Glutamatergic neuron (in vitro differentiated cells): ENCODE measurements around the gene SHROOM3. TPM values are rescaled to one million over a fixed set of nuclear protein-coding genes. Genes with fewer than 3 reads are reported as not detected.
"Not testable (repeated sequence)": the region's sequence is repeated elsewhere in the genome, so short reads cannot be mapped to it uniquely, and the experiment has no call there.

Experiments used
- DNase-seq: peaks from one replicate; pipeline ENCODE4 v3.0.0; 2022
- H3K27ac Mint-ChIP-seq: one replicate; pipeline ENCODE4 v1.8.0; 2020; ENCODE audit warnings: mild to moderate bottlenecking, mixed read lengths, inconsistent platforms; ENCODE audit not compliant: unreplicated experiment
- H3K27me3 Mint-ChIP-seq: one replicate; pipeline ENCODE4 v1.8.0; 2020; ENCODE audit warnings: mild to moderate bottlenecking, moderate library complexity, mixed read lengths, inconsistent platforms; ENCODE audit not compliant: unreplicated experiment
- H3K36me3 Mint-ChIP-seq: one replicate; pipeline ENCODE4 v1.8.0; 2020; ENCODE audit warnings: mild to moderate bottlenecking, mixed read lengths, inconsistent platforms; ENCODE audit not compliant: unreplicated experiment
- H3K4me1 Mint-ChIP-seq: one replicate; pipeline ENCODE4 v1.8.0; 2020; ENCODE audit warnings: mild to moderate bottlenecking, low read depth, mixed read lengths, inconsistent platforms; ENCODE audit not compliant: unreplicated experiment
- H3K4me3 Mint-ChIP-seq: one replicate; pipeline ENCODE4 v1.8.0; 2020; ENCODE audit warnings: mild to moderate bottlenecking, mixed read lengths, inconsistent platforms; ENCODE audit not compliant: unreplicated experiment
- H3K9me3 Mint-ChIP-seq: one replicate; pipeline ENCODE4 v1.8.0; 2020; ENCODE audit warnings: mild to moderate bottlenecking, moderate library complexity, mixed read lengths, inconsistent platforms; ENCODE audit not compliant: unreplicated experiment
- CTCF ChIP-seq: fragments of 200-600 bp; sonication (generic); IDR thresholded peaks from one replicate; pipeline ENCODE4 v1.5.0; 2021; ENCODE audit not compliant: partially characterized antibody, unreplicated experiment
- total RNA-seq: library from RNA; stranded (reverse); fragmentation: NEBNext Ultra II Directional; extraction: Animal tissue kit (Norgen Biotek cat#: 25700); gene quantifications from one replicate; pipeline ENCODE4 v1.2.1, GENCODE V29; 2021; ENCODE audit not compliant: unreplicated experiment

The SHROOM3 gene
- total RNA-seq, 1 donor from 2014 or later = 1.9 TPM

- no peak for TF ChIP-seq CTCF
- no peak for DNase-seq
- Mint-ChIP-seq H3K36me3 (peaks cover 11% of the 10 kb centered on the region), H3K27ac (no peak within 1 kb of the TSS), H3K4me3 (no peak within 1 kb of the TSS), H3K9me3 (peaks cover 1% of the 10 kb centered on the region), H3K27me3 (no peaks in the 10 kb centered on the region), H3K4me1 (peaks cover 4% of the 10 kb centered on the region)
Observed at GRCh38 chr4:76420762-76421581, 14.1 kb upstream of the SHROOM3 start, which contains the start of gene CCDC158. CCDC158 (minus strand) TSS chr4:76421141; CDS start chr4:76403207, 17,934 bp downstream.

- not testable (repeated sequence) for H3K4me1 Mint-ChIP-seq, H3K4me3 Mint-ChIP-seq, H3K36me3 Mint-ChIP-seq, H3K27ac Mint-ChIP-seq, H3K9me3 Mint-ChIP-seq, DNase-seq, H3K27me3 Mint-ChIP-seq
Observed at GRCh38 chr4:76423159-76423558, 11.9 kb upstream of the SHROOM3 start.

GRCh38 chr4:76426272-76426671 lies 8.8 kb upstream of the SHROOM3 start:
- peaks cover 4% of the 10 kb centered on the region for H3K4me1 Mint-ChIP-seq
- no peaks in the 10 kb centered on the region for H3K27me3 Mint-ChIP-seq
- no peaks in the 10 kb centered on the region for H3K36me3 Mint-ChIP-seq
- H3K27ac Mint-ChIP-seq = no peak overlapping the region
- no peak overlapping the region for H3K4me3 Mint-ChIP-seq
- DNase-seq = no peak
- H3K9me3 Mint-ChIP-seq = no peaks in the 10 kb centered on the region
- TF ChIP-seq CTCF = no peak

- H3K4me1 Mint-ChIP-seq = peaks cover 2% of the 10 kb centered on the region
Observed at GRCh38 chr4:76429636-76430035, 5.4 kb upstream of the SHROOM3 start.

More at GRCh38 chr4:76429636-76430035, 5.4 kb upstream of the SHROOM3 start:
- Mint-ChIP-seq H3K9me3 (no peaks in the 10 kb centered on the region), H3K36me3 (no peaks in the 10 kb centered on the region), H3K4me3 (no peak overlapping the region), H3K27me3 (no peaks in the 10 kb centered on the region), H3K27ac (no peak overlapping the region)
- TF ChIP-seq CTCF = no peak
- DNase-seq = no peak
